Middle frontal gyrus (tissue), 1 donor: ENCODE results near the gene MRPL21.
A peak's percentile ranks its signal among the peaks of the same experiment; 100 is the strongest.

ENCODE experiments used
- DNase-seq: peaks from one replicate; pipeline ENCODE4 v3.0.0-alpha.2; 2015; ENCODE audit warnings: low spot score; ENCODE audit errors: extremely low spot score

MRPL21 gene

GRCh38 chr11:68903288-68904247 is at the start of gene MRPL21, which contains the start of gene IGHMBP2:
TSS of gene MRPL21 (minus strand) at chr11:68903832. CDS start at chr11:68903810, 22 bp downstream.
TSS of gene IGHMBP2 (plus strand) at chr11:68903891. CDS start at chr11:68903953, 62 bp downstream.
- DNase-seq, result peak; percentile 89

GRCh38 chr11:68950762-68951161 is 47.1 kb upstream of the MRPL21 start:
- DNase-seq, result no peak

GRCh38 chr11:68950270-68950669 is 46.6 kb upstream of the MRPL21 start:
- DNase-seq, result no peak

GRCh38 chr11:68948935-68949334 is 45.3 kb upstream of the MRPL21 start:
- no peak for DNase-seq

- DNase-seq, result no peak
These were observed 44.9 kb upstream of the MRPL21 start for GRCh38 chr11:68948496-68948895.

GRCh38 chr11:68947151-68947550 is 43.5 kb upstream of the MRPL21 start:
- DNase-seq, result no peak

GRCh38 chr11:68946416-68947090 is 42.9 kb upstream of the MRPL21 start:
- DNase-seq, result no peak

GRCh38 chr11:68942751-68943271 is 39.2 kb upstream of the MRPL21 start:
- DNase-seq, result no peak

- DNase-seq, result no peak
These were observed 38.5 kb upstream of the MRPL21 start for GRCh38 chr11:68942095-68942620.

- no peak for DNase-seq
These were observed 37.9 kb upstream of the MRPL21 start for GRCh38 chr11:68941324-68942094.

- no peak for DNase-seq
These were observed 37.2 kb upstream of the MRPL21 start for GRCh38 chr11:68940651-68941323.

- DNase-seq, result no peak
These were observed 36.2 kb upstream of the MRPL21 start for GRCh38 chr11:68939583-68940555.

GRCh38 chr11:68938816-68939582 is 35.4 kb upstream of the MRPL21 start:
- no peak for DNase-seq

GRCh38 chr11:68938088-68938487 is 34.5 kb upstream of the MRPL21 start:
- DNase-seq, result no peak

- no peak for DNase-seq
These were observed 33.3 kb upstream of the MRPL21 start for GRCh38 chr11:68936676-68937620.

GRCh38 chr11:68936358-68936636 is 32.7 kb upstream of the MRPL21 start:
- no peak for DNase-seq

- no peak for DNase-seq
These were observed 32.1 kb upstream of the MRPL21 start for GRCh38 chr11:68935516-68936357.
